Amniotic stem cell (primary cell): ENCODE results near the gene IFITM10.

ENCODE experiments used
- DNase-seq: peaks from one replicate; lab custom pipeline; 2025; lab: John Stamatoyannopoulos, UW

IFITM10 gene

DNA sequence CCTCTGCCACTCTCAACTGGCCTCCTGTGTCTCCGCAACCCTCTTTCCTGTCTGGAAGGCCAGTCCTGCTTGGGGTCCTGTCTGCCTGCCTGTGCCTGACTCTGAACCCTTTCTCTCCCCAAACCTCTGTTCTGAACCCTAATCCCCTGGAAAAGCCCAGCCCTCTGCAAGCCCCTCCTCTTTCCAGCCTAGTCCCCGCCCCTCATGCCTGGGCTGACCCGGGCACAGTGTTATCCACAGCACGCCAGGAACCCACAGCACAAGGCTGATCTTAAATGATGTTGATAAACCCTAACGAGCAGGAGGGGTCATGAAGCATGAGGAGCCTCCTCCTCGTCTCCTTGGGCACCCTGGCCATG, at the start of gene IFITM10:
Gene IFITM10 (minus strand): TSS at position 115 of the 359 bp plus-strand sequence. CDS start 153 bp downstream, outside the sequence.
- no peak for DNase-seq

DNA sequence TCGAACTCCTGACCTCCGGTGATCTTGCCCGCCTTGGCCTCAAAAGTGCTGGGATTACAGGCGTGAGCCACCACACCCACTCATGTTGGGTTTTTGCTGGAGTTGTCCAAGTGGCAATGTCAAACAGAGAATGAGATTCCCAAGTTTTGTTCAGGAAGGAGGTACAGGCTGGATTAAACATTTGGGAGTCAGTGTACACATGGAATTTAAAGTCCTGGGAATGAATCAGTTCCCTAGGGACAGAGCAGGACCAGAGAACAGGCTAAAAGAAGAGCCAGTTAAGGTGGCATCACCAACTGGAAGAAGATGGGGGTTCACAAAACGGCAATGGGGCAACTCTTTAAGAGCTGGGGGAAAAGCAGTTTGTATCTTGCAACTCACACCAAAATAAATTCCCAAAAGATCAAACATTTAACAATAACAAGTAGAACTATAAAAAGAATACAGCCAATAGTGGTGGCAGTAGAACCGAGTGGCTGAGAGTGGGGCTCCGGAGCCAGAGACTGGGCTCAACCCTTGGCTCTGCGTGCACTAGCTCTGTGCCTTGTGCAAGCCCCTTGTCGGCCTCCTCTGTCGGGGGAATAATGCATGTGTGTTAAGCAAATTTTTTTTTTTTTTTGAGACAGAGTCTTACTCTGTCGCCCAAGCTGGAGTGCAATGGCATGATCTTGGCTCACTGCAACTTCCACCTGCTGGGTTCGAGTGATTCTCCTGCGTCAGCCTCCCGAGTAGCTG, 47.2 kb upstream of the IFITM10 start:
- no peak for DNase-seq

DNA sequence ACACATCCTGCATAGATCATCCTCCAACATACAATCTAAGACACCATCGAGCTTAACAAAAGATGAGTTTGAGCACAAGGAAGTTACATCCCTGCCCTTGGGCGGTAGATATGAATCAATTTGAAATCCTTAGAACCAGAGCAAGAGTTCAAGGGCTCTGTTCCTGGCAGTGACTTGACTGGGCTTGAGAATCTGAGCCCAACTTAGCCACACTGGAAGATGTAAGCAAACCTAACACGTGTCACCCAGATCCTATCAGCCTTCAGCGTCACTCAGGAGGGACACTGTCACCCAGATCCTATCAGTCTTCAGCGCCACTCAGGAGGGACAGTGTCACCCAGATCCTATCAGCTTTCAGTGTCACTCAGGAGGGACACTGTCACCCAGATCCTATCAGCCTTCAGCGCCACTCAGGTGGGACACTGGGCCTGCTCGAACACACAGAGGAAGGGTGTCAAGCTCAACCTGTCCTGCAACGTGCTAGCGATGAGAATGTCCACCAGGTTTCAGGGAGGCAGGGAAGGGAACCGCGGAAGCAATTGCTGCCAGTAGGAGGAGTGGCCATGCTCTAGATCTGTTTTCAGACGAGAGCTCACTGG, 46.1 kb upstream of the IFITM10 start:
- DNase-seq: no peak

DNA sequence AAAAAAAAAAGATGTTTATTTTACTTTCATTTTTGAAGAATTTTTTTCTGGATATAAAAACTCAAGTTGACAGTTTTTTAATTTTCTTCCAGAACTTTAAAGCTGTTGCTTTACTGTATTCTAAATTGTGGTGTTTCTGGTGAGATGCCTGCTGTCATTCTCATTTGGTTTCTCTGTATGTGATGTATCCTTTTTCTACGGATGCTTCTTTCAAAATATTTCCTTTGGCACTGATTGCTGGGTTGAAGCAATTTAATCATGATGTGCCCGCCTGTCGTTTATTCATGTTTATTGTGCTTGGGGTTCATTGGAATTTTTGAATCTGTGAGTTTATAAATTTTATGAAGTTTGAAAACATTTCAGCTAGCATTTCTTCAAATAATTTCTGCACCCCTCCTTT, 42.7 kb upstream of the IFITM10 start:
- DNase-seq: no peak

DNA sequence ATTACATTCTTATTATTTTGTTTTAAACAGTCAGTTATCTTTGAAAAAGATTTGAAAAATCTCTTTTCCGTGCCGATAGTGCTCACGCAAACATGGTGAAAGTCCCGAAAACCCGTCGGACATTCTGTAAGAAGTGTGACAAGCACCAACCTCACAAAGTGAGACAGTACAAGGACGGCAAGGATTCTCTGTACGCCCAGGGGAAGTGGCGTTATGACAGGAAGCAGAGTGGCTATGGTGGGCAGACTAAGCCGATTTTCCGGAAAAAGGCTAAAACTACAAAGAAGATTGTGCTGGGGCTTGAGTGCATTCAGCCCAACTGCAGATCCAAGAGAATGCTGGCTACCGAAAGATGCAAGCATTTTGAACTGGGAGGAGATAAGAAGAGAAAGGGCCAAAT, 42.1 kb upstream of the IFITM10 start:
- DNase-seq: no peak

DNA sequence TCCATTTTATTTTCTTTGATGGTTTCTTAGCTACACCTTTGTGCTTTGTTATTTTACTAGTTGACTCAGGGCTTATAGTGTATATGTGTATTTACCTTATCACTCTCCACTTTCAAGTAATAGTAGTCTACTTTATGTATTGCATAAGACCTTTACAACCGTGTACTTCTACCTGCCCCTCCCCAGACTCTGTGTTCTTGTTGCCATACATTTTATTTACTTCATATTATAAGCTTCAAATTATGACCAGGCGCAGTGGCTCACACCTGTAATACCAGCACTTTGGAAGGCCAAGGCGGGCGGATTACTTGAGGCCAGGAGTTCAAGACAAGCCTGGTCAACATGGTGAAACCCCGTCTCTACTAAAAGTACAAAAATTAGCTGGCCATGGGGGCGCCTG, 41.5 kb upstream of the IFITM10 start:
- no peak for DNase-seq

DNA sequence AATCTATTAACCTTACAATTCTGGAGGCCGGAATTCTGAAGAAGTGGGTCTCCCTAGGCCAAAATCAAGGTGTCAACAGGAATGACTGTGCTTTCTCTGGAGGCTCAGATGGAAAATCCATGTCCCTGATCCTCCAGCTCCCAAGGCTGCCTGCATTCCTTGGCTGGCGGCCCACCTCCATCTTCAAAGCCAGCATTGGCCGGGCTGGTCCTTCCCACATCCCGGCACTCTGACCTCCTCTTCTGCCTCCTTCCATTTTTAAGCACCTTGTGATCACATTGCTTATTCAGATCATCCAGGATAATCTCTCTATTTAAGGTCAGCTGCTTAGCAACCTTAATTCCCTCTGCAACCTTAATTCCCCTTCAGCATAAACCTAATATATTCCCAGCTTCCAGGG, 36.1 kb upstream of the IFITM10 start:
- no peak for DNase-seq

DNA sequence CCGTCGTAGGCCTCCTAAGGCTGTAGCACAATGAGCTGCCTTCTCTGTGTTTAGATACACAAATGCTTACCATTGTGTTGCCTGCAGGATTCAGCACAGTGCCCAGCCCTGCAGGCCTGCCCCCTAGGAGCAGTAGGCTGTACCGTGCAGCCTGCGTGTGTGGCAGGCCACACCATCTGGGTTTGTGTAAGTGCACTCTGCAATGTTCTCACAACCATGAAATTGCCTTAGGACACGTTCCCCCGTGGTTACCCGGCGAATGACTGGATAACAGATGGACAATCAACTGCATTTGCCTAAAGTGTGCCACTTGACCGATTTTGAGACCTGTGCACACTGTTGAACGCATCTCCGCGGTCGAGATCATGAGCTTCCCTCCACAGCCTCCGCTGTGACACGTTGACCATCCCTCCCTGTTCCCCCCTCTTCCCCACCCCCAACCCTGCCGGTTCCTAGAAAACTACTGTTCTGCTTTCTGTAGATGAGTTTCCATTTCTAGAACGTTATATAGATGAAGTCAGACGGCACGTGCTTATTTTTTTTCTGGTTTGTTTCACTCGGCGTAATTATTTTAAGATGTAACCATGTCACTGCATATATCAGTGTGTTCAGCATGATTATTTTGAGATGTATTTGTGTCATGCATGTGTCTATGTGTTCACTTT, 35.5 kb upstream of the IFITM10 start:
- no peak for DNase-seq

DNA sequence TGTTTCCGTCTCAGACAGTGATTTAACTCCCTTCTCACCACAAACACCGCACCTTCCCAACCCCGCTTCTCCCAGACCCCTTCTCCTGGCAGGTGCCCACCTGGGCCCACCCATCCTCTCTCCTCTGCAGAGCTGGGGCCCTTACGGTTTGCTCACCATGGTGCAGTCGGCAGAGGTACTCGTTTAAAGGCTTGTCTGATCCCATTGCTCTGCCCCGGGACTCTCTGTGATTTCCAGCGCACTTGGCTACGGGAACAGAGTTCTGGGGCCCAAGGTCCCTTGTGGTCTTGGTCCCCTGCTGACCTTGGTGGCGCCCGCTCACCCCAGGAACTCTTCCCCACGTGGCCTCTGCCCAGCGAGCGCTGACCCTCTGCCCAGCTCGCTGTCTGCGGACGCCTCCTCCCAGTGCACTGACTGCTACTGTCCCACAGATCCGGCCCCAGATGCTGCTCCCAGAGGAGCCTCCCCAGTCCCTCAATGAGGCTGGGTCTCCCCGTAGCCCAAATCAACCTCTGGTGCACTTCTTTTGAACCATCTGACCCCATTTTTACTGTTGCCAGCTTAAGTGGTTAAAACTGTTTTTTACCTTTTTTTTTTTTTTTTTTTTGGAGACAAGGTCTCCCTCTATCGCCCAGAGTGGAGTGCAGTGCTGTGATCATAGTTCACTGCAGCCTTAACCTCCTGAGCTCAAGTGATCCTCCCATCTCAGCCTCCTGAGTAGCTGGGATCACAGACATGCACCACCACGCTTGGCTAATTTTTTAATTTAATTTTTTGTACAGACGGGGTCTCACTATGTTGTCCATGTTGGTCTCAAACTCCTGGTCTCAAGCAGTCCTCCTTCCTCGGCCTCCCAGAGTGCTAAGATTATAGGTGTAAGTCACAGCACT, 34.6 kb upstream of the IFITM10 start:
- DNase-seq: no peak

DNA sequence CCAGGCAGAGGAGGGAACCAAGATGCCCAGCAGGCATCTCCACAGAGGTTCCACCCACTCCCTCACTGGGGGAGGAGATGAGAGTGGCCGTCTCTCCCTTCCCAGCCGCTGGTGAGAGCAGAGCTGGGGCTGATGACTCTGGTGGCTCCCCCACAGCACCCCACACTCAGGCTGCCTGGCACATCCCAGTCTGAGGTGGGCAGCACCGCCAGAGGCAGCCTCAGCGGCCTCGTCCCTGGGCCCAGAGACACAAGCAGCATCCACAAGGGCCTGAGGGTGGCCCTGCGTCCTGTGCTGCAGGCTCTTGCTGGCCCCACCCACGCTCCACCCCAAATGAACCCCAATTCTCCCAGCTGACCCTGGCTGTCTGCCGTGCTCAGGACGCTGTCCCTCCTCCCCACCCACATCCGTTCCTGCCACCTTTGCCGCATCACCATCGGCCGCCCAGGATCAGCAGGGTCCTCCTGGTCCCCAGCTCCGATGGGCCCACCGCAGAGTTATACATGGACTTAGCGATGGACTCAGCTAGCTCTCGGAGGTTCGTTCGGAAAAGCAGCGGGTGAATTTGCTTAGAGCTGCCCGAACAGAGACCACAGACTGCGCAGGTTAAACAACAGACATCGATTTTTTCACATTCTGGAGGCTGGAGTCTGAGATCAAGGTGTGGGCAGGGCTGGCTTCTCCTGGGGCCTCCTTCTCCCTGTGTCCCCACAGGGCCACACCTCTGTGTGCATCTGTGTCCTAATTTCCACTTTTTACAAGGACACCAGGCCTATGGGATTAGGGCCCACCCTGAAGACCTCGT, 33.5 kb upstream of the IFITM10 start:
- DNase-seq: no peak

DNA sequence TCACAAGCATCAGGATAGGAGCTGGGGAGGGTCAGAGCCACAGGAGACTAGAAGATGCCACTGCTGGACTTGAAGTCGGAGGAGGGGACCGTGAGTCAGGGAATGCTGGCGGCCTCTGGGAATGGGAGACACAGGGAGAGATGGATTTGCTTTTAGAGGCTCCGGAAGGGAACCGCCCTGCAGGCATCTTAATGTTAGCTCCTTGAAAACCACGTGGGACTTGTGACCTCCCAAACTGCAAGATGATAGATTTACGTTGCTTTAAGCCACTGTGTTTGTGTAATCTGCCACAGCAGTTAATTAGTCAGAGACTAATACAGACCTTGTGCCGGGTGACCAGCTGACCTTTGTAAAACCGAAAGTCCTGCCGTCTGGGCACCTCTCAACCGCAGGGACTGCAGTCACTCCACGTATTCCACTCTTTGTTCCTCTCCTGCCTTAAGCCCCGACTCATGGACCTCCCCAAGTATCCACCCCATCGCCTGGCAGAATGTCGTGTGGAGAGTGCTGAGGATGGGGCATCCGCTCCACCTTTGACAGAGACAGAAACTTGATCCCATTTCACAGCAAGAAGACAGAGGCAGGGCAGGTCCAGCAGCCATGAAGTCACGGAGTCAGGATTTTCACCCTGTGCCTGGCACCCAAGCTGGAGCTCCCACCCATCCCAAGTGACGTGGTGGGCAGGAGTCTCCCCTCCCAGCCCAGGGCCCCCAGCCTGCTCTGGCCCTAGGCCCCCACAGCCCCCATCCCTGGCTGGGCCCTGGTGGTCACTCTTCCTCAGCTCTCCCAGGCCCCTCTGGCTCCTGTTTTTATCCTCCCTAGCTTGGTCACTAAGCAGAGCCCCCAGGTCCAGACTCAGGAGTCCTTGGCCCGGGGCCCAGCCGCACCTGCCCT, 32.7 kb upstream of the IFITM10 start:
- no peak for DNase-seq

DNA sequence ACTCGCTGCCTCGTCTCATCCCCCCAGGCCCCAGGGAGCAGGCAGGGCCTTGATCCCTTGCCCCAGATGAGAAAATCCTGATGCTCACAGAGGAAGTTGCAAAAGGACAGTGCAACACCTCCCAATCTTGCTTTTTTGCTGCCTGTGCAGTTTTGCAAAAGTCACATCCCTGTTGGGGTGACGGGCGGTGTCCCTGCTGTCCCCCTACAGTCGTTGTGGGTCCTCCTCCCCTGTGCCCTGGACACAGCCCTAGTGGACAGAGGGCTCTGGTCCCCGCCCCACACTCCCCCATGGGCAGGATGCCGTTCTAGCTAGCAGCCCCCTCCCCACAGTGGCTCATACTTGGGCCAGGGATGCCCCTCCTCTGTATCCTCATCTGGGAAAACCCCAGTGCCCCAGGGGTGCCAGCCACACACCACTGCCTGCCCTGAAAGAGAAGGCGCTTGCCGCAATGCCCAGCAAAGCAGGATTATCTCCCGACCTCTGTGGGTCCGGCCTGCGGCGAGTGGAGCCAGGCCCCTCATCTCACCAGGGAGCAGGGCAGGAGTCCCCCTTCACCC, 31.7 kb upstream of the IFITM10 start:
- no peak for DNase-seq

DNA sequence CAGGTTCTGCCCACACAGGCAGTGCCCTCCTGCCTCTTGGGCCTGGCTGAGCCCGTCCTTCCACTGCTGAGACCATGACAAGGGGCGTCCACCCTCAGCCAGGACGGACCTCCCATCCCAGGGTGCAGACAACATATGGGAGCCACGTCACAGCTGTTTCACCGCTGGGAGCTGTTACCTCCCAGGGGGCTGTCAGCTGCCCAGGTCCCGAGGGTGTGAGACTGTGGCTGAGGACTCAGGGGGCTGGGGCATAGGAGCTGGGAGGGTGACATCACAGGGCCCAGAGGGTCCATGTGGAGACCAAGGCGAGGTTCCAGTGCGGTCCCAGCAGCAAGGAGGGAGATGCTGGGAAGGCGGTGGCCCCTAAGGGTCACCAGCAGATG, 31.2 kb upstream of the IFITM10 start:
- no peak for DNase-seq

DNA sequence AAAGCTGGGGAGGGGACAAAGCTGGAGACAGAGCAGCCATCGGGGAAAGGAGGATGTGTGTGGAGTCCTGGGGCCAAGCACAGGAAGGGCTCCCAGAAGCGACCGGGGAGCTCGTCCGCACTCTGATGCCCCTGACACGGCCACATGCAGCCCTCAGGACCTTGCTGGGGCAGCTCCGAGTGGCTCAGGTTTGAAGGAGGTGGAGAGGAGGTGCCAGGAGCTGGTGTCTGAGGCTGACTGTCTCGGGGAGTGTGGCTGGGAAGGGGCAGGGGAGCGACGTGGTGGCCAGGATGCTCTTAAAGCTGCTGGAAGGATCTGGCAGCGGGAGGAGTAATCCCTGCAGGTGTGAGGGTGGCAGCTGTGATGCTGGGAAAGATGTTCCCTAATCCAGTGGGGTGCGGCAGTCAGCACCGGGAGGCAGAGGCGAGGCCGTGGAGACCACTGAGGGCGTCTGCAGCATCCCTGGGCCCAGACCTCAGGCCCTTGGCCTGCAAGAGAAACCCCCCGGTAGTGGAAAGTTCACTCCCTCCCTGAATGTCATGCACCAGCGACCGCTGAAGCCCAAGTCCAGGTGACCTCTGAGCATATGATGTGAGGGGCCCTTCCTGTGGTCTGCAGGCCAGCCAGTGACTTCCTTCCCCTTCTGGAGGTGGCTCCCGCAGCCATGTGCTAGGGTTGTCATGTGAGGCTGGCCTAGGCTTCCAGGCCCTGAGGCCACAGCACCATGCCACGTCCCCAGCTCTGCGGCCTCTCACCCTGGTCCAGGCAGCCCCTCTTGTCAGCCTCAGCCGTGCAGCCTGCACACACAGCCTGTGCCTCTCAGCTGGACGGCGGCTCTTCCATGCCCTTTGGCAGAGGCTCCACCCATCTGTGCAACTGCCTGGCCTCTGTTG, 30.6 kb upstream of the IFITM10 start:
- no peak for DNase-seq

DNA sequence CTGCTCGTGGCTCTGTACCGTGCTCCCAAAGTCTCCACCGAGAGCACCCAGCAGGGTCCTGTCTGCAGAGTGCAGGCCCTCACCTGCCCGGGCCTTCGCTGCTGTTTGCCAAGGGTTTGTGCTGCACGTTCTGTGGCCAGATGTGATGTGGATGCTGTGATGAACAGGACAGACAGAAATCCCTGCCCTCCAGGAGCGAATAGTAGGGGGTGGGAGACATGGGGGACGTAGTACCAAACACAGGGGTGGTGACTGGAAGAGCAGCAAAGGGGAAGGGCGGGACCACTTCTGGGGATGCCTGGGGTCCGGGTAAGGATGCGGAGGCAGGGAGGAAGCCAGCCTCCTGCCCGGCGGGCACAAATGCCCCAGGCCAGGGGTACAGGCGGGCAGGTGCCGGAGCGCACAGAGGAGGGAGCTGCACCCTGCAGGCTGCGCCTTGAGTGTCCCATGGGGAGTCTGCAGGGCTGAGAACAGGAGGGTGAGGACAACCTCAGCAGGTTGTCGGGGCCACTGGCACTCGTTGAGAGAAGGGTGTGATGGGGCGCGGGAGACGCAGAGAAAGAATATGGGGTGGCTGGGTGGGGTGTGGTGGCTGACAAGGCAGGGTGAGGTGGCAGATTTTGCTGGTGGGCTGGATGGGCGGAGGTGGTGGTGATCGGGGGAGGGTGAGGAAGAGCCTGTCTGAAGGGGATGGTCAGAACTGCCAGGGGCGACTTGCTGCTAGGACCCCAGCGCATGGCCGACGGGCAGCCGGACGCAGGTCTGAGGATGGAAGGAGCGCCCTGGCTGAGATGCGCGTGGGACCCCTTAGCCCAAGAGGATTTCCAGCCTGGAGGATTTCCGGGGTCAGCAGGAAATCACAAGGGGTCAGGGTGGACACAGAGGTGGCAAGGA, 29.7 kb upstream of the IFITM10 start:
- DNase-seq: no peak

DNA sequence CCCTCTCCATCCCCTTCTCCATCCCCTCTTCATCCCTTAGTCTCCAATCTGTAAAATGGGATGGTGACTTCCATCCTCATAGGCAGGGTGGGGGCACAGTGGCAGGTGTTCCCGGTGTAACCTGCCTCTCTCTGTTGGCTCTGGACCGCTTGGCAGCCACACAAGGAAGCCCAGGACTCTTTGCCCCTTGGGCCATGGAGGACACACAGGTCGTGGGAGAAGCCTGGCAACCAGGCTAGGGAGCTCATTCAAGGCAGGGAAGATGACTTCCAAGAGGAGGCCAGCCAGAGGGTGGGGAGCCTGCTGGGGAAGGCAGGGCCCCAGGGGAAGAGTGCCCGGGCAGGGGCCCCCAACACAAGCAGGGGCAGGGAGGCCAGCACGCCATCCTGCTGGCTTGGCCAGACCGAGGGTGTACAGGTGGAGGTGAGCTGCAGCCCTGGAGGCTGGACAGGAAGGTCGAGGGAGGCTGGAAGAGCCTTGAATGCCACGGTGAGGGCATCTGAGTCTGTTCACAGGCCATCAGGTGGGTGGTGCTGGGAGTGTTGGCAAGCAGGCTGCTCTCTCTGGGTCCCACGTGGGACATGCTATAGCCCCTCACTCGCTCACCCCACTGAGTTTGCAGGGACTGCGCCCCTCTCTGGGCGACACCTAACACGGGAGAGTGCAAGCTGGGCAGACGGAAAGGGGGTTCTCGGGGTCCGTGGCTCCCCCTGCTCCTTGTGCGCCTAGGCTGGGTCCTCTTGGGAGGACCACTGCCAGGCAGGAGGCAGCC, 28.8 kb upstream of the IFITM10 start:
- no peak for DNase-seq

DNA sequence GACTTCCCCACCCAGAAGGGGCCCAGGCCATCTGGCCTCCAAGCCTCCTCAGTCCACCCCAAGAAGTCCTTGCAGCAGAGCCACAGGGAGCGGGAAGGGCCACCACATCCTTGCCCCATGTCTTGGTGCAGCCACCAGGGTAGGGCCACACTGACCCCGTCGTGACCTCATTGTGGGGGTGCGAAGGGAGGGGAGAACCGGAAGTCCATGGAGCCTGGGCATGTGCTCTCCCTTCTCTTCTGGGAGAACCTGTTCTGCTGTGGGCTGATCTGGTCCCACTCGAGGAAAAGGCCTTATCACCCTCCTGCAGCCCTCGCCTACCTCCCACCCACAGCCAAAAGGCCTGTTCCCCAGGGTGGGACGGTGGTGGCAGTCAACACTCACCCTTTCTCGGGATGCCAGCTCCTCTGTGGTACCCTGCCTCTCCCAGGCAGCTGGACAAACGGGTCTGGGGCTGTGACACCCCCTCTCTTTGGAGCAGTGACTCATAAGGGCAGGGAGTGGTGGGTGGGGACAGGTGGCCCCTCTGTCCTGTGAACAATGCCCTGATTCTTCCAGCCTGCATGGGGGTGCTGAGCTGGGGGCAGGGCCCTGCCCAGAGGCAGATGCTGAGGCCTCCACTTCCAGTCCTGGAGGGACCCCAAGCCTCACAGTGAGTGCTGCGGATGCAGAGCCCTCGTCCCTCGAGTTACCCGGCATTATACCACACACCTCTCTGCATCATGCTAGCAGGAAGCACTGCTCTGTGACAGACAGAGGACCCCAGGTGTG, 27.9 kb upstream of the IFITM10 start:
- DNase-seq: no peak
